Measurements from ENCODE around the gene WTIP. TPM values are rescaled to one million over a fixed set of nuclear protein-coding genes. Genes with fewer than 3 reads are reported as not detected.

The WTIP gene
- total RNA-seq, 1 donor from 2014 or later = 40.3 TPM

DNA sequence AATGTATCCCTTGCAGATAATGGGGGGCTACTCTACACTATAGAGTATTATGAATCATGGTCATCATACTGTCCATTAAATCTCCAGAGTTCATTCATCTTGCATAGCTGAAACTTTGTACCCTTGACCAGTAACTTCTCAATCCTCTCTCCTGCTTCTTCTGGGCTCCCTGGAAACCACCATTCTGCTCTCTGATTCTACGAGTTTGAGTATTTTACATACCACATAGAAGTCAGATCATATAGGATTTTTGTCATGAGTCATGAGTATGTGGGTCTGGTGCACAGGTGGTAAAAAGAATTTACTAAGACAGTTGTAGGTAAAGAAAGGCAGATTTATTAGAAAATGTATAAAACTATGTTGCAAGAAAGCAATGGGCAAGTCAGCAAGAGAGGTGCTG lies 41.9 kb downstream of the WTIP start:
- H3K36me3 ChIP-seq (ENCODE audit: control insufficient read depth, insufficient read depth, low read length) = no peaks in the 10 kb centered on the region
- DNase-seq (ENCODE audit: low read depth) = no peak
- TF ChIP-seq, protein P1, sequence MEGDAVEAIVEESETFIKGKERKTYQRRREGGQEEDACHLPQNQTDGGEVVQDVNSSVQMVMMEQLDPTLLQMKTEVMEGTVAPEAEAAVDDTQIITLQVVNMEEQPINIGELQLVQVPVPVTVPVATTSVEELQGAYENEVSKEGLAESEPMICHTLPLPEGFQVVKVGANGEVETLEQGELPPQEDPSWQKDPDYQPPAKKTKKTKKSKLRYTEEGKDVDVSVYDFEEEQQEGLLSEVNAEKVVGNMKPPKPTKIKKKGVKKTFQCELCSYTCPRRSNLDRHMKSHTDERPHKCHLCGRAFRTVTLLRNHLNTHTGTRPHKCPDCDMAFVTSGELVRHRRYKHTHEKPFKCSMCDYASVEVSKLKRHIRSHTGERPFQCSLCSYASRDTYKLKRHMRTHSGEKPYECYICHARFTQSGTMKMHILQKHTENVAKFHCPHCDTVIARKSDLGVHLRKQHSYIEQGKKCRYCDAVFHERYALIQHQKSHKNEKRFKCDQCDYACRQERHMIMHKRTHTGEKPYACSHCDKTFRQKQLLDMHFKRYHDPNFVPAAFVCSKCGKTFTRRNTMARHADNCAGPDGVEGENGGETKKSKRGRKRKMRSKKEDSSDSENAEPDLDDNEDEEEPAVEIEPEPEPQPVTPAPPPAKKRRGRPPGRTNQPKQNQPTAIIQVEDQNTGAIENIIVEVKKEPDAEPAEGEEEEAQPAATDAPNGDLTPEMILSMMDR (IDR thresholded peaks at IDR 0.05; ENCODE audit: insufficient read depth, low read length, severe bottlenecking) = no peak
- no peak overlapping the region for H3K4me3 ChIP-seq (ENCODE audit: low read depth, low read length)
- no peaks in the 10 kb centered on the region for H3K27me3 ChIP-seq (ENCODE audit: control insufficient read depth, insufficient read depth, low read length)
- FAIRE-seq = no peak

DNA sequence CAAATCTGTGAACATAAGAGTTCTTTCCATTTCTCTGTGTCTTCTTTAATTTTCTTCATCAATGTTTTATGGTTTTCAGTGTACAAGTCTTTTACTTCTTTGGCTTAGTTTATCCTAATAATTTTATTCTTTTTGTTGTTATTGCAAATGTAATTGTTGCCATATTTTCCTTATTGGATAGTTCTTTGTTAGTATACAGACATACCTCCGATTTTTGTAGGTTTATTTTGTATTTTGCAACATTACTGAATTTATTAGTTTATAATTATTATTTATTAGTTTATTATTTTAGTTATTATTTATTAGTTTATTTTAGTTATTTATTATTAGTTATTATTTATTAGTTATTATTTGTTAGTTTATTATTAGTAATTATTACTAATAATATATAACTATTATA lies 43.4 kb downstream of the WTIP start:
- H3K36me3 ChIP-seq (ENCODE audit: control insufficient read depth, insufficient read depth, low read length) = no peaks in the 10 kb centered on the region
- DNase-seq (ENCODE audit: low read depth) (no peak), FAIRE-seq (no peak)
- H3K4me3 ChIP-seq (ENCODE audit: low read depth, low read length) = no peak overlapping the region
- TF ChIP-seq, protein P1 (IDR thresholded peaks at IDR 0.05; ENCODE audit: insufficient read depth, low read length, severe bottlenecking) = no peak
- no peaks in the 10 kb centered on the region for H3K27me3 ChIP-seq (ENCODE audit: control insufficient read depth, insufficient read depth, low read length)

DNA sequence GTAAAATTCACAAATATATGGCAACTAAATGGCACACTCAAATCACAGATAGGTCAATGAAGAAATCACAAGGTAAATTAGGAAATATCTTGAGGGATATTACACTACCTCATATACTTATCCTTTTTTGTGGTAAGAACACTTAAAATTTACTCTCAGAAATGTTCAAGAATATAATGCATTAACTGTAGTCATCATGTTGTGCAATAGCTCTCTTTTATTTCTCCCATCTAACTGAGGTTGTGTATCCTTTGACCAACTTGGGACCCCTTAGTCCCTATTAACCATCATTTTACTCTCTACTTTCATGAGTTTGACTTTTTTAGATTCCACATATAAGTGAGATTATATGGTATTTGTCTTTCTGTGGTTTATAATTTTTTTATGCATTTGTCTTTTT lies 52.6 kb downstream of the WTIP start:
- TF ChIP-seq, protein P1 (IDR thresholded peaks at IDR 0.05; ENCODE audit: insufficient read depth, low read length, severe bottlenecking) = no peak
- Histone ChIP-seq H3K36me3 (ENCODE audit: control insufficient read depth, insufficient read depth, low read length) (no peaks in the 10 kb centered on the region), H3K4me3 (ENCODE audit: low read depth, low read length) (no peak overlapping the region), H3K27me3 (ENCODE audit: control insufficient read depth, insufficient read depth, low read length) (no peaks in the 10 kb centered on the region)
- DNase-seq (ENCODE audit: low read depth) (no peak), FAIRE-seq (no peak)

DNA sequence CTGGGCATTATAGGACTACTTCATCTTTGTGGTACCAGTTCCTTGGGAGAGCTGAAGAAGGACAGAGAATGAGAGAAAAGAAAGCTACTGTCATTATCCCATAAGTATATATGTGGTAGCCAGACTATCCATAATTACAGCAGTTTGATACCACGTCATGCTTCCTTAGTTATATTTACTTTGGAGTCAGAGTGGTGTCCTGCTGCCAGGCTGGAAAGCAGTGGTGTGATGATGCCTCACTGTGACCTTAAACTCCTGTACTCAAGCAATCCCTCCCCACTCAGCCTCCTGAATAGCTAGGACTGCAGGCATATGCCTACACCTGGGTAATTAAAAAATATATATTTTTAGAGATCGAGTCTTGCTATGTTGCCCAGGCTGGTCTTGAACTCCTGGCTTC lies 57.8 kb downstream of the WTIP start:
- FAIRE-seq = no peak
- H3K4me3 ChIP-seq (ENCODE audit: low read depth, low read length) = no peak overlapping the region
- no peak for DNase-seq (ENCODE audit: low read depth)

DNA sequence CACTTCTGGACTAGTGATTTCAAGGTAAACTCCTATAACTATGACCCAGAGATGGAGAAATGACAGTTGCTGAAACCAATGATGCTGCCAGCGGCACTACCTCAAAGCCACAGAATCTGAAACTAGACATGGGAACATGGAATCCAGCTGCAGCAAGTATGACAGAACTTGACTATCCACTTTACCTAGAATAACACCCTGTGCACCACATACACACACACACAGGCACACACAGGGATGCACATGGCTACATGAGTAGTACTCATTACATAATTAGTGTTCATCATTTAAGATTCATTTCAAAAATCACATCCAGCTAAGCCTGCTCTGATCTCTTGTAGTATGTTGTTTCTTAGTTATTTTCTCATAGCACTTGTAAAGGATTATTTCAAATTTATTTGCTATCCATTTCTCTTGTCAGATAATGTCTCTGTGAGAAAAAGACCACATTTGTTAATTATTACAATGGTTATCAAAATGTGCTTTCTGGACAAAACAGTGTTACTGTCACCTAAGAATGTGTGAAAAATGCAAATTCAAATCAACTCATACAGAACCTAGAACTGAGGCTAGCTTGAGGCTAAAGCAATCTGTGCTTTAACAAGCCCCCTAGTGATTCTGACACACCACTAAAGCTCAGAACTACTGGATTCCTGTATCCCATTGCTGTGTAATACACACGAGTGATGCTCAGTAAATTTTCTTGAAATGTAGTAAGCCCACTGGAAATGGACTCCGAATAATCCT lies 59.4 kb downstream of the WTIP start:
- FAIRE-seq (no peak), DNase-seq (ENCODE audit: low read depth) (no peak)
- no peaks in the 10 kb centered on the region for H3K36me3 ChIP-seq (ENCODE audit: control insufficient read depth, insufficient read depth, low read length)
- TF ChIP-seq, protein P1 (IDR thresholded peaks at IDR 0.05; ENCODE audit: insufficient read depth, low read length, severe bottlenecking) = no peak
- H3K4me3 ChIP-seq (ENCODE audit: low read depth, low read length) = no peak overlapping the region
- H3K27me3 ChIP-seq (ENCODE audit: control insufficient read depth, insufficient read depth, low read length) = no peaks in the 10 kb centered on the region

More for the DNA sequence above, 57.8 kb downstream of the WTIP start:
- Histone ChIP-seq H3K27me3 (ENCODE audit: control insufficient read depth, insufficient read depth, low read length) (no peaks in the 10 kb centered on the region), H3K36me3 (ENCODE audit: control insufficient read depth, insufficient read depth, low read length) (no peaks in the 10 kb centered on the region)
- TF ChIP-seq, protein P1 (IDR thresholded peaks at IDR 0.05; ENCODE audit: insufficient read depth, low read length, severe bottlenecking) = no peak

DNA sequence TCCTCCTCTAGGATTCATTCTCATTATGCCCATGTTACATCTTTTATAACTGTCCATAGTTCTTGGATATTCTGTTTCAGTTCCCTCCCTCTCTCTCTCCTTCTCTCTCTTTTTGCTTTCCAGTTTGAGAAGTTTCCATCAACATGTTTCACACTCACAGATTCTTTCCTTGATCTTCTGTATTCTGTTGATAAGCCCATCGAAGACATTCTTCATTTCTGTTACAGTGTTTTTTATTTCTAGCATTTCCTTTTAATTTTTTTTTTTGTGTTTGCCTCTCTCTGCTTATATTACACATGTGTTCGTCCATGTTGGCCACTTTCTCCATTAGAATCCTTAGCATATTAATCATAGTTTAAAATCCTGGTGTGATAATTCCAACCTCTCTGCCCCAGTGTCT lies 68.3 kb downstream of the WTIP start:
- Histone ChIP-seq H3K4me3 (ENCODE audit: low read depth, low read length) (no peak overlapping the region), H3K36me3 (ENCODE audit: control insufficient read depth, insufficient read depth, low read length) (no peaks in the 10 kb centered on the region), H3K27me3 (ENCODE audit: control insufficient read depth, insufficient read depth, low read length) (no peaks in the 10 kb centered on the region)
- DNase-seq (ENCODE audit: low read depth) (no peak), FAIRE-seq (no peak)
- TF ChIP-seq, protein P1 (IDR thresholded peaks at IDR 0.05; ENCODE audit: insufficient read depth, low read length, severe bottlenecking) = no peak

All from bronchial epithelial cell (primary cell).